Spinal cord (tissue), 10 donors: Measurements from ENCODE around the gene ZNF839. TPM values are rescaled to one million over a fixed set of nuclear protein-coding genes. Genes with fewer than 3 reads are reported as not detected.
A peak's percentile ranks its signal among the peaks of the same experiment; 100 is the strongest.

Experiments used
- DNase-seq, 6 donors: peaks; one replicate each; pipeline versions ENCODE4 v3.0.0 to v3.0.0-alpha.2; 2013 to 2015; ENCODE audit warnings: low spot score in 6 of 6, low read depth in 4 of 6
- H3K27ac ChIP-seq: one replicate; pipeline ENCODE4 v1.5.1; 2013; ENCODE audit warnings: low read depth, low read length, control low read depth
- H3K27me3 ChIP-seq: one replicate; pipeline ENCODE4 v1.6.1; 2013; ENCODE audit warnings: low read length; ENCODE audit not compliant: control insufficient read depth, insufficient read depth
- H3K36me3 ChIP-seq: one replicate; pipeline ENCODE4 v1.6.1; 2013; ENCODE audit warnings: low read length; ENCODE audit not compliant: control insufficient read depth, insufficient read depth
- H3K4me1 ChIP-seq: one replicate; pipeline ENCODE4 v1.6.1; 2013; ENCODE audit warnings: low read length; ENCODE audit not compliant: control insufficient read depth, insufficient read depth
- H3K4me3 ChIP-seq: one replicate; pipeline ENCODE4 v1.5.1; 2013; ENCODE audit warnings: low read depth, low read length, control low read depth
- H3K9me3 ChIP-seq: one replicate; pipeline ENCODE4 v1.6.1; 2013; ENCODE audit warnings: low read length; ENCODE audit not compliant: control insufficient read depth, insufficient read depth
- WGBS: methylation state at CpG from one replicate; pipeline ENCODE4 v1.1.5; 2013; ENCODE audit warnings: missing lambda C conversion rate; ENCODE audit not compliant: insufficient coverage; 5-methylcytosine and 5-hydroxymethylcytosine counted together
- polyA plus RNA-seq, 2 donors: library from polyadenylated mRNA; unstranded; fragments of 120-200 nt; gene quantifications; one replicate each; pipeline ENCODE4 v1.2.1, GENCODE V29; 2013; ENCODE audit not compliant: insufficient read length in 2 of 2
- total RNA-seq, 2 donors: library from RNA; depleted of rRNA in 1 of 2; stranded (reverse); fragments of 120-200 nt in 1 of 2; fragments of >200 nt in 1 of 2; gene quantifications; one replicate each; pipeline versions ENCODE4 v1.2.3 to v1.2.4, GENCODE V29; 2013 to 2014
- donor health status: healthy.

ZNF839 gene
- total and polyA plus RNA-seq, 4 donors = 8.8 to 16.3 (median 11.7) TPM

- no peak overlapping the region for H3K27ac ChIP-seq
- H3K4me1 ChIP-seq = no peaks in the 10 kb centered on the region
- no peak for DNase-seq
- peaks cover 66% of the 10 kb centered on the region for H3K36me3 ChIP-seq
- no peak overlapping the region for H3K4me3 ChIP-seq
- WGBS = 95% methylated on average over 9 of the region's 13 CpGs
- H3K27me3 ChIP-seq = no peaks in the 10 kb centered on the region
- H3K9me3 ChIP-seq = no peaks in the 10 kb centered on the region
Measured at GRCh38 chr14:102333795-102334705, 14.5 kb downstream of the ZNF839 start.

GRCh38 chr14:102335163-102335562, 15.6 kb downstream of the ZNF839 start:
- Histone ChIP-seq H3K27ac (no peak overlapping the region), H3K4me1 (no peaks in the 10 kb centered on the region), H3K4me3 (no peak overlapping the region), H3K9me3 (no peaks in the 10 kb centered on the region), H3K27me3 (no peaks in the 10 kb centered on the region), H3K36me3 (peaks cover 71% of the 10 kb centered on the region)
- WGBS = 95% methylated on average over 7 of the region's 7 CpGs
- DNase-seq = no peak

GRCh38 chr14:102338724-102339123, 19.2 kb downstream of the ZNF839 start:
- Histone ChIP-seq H3K27ac (no peak overlapping the region), H3K4me1 (peaks cover 3% of the 10 kb centered on the region), H3K36me3 (peaks cover 78% of the 10 kb centered on the region), H3K4me3 (no peak overlapping the region), H3K27me3 (no peaks in the 10 kb centered on the region), H3K9me3 (no peaks in the 10 kb centered on the region)
- WGBS = 94% methylated on average over 6 of the region's 9 CpGs
- DNase-seq = no peak

GRCh38 chr14:102341566-102341965, 22.0 kb downstream of the ZNF839 start:
- H3K27me3 ChIP-seq = no peaks in the 10 kb centered on the region
- no peaks in the 10 kb centered on the region for H3K9me3 ChIP-seq
- H3K4me1 ChIP-seq = peaks cover 16% of the 10 kb centered on the region
- 100% methylated on average over 8 of the region's 8 CpGs for WGBS
- no peak overlapping the region for H3K27ac ChIP-seq
- peaks cover 82% of the 10 kb centered on the region for H3K36me3 ChIP-seq
- no peak overlapping the region for H3K4me3 ChIP-seq
- DNase-seq = no peak

GRCh38 chr14:102342238-102342637, 22.7 kb downstream of the ZNF839 start:
- Histone ChIP-seq H3K9me3 (no peaks in the 10 kb centered on the region), H3K27me3 (no peaks in the 10 kb centered on the region), H3K27ac (no peak overlapping the region), H3K4me1 (peaks cover 16% of the 10 kb centered on the region), H3K36me3 (peaks cover 80% of the 10 kb centered on the region), H3K4me3 (no peak overlapping the region)
- no CpG with 5 or more reads among the region's 5 CpGs for WGBS
- no peak for DNase-seq

GRCh38 chr14:102344084-102344483, 24.5 kb downstream of the ZNF839 start:
- Histone ChIP-seq H3K9me3 (no peaks in the 10 kb centered on the region), H3K36me3 (peaks cover 85% of the 10 kb centered on the region), H3K27ac (peak overlapping the region; percentile 15), H3K4me1 (peaks cover 16% of the 10 kb centered on the region), H3K27me3 (no peaks in the 10 kb centered on the region), H3K4me3 (no peak overlapping the region)
- DNase-seq = no peak
- WGBS = 97% methylated on average over 4 of the region's 7 CpGs

- no peaks in the 10 kb centered on the region for H3K9me3 ChIP-seq
- no peak overlapping the region for H3K4me3 ChIP-seq
- peak in 1 of 6 donors; percentile 57 for DNase-seq
- H3K27me3 ChIP-seq = no peaks in the 10 kb centered on the region
- peaks cover 16% of the 10 kb centered on the region for H3K4me1 ChIP-seq
- H3K27ac ChIP-seq = no peak overlapping the region
- H3K36me3 ChIP-seq = peaks cover 82% of the 10 kb centered on the region
- 55% methylated on average over 5 of the region's 5 CpGs for WGBS
Measured at GRCh38 chr14:102344485-102344884, 24.9 kb downstream of the ZNF839 start.

- Histone ChIP-seq H3K9me3 (no peaks in the 10 kb centered on the region), H3K4me1 (peaks cover 16% of the 10 kb centered on the region), H3K27ac (peak overlapping the region; percentile 57), H3K27me3 (no peaks in the 10 kb centered on the region), H3K36me3 (peaks cover 82% of the 10 kb centered on the region), H3K4me3 (no peak overlapping the region)
- 92% methylated on average over 3 of the region's 3 CpGs for WGBS
- DNase-seq = no peak
Measured at GRCh38 chr14:102345232-102345631, 25.7 kb downstream of the ZNF839 start.

GRCh38 chr14:102346645-102347044, 27.1 kb downstream of the ZNF839 start:
- Histone ChIP-seq H3K9me3 (no peaks in the 10 kb centered on the region), H3K27me3 (no peaks in the 10 kb centered on the region), H3K4me1 (peaks cover 16% of the 10 kb centered on the region), H3K4me3 (no peak overlapping the region), H3K27ac (no peak overlapping the region), H3K36me3 (peaks cover 77% of the 10 kb centered on the region)
- DNase-seq = no peak
- 100% methylated on average over 1 of the region's 4 CpGs for WGBS

- 92% methylated on average over 16 of the region's 16 CpGs for WGBS
- peaks cover 74% of the 10 kb centered on the region for H3K36me3 ChIP-seq
- peaks cover 16% of the 10 kb centered on the region for H3K4me1 ChIP-seq
- DNase-seq = no peak
- no peak overlapping the region for H3K27ac ChIP-seq
- H3K4me3 ChIP-seq = no peak overlapping the region
- no peaks in the 10 kb centered on the region for H3K9me3 ChIP-seq
- no peaks in the 10 kb centered on the region for H3K27me3 ChIP-seq
Measured at GRCh38 chr14:102348376-102348775, 28.8 kb downstream of the ZNF839 start.
